ENCODE results near the gene ARHGAP19.

Gene ARHGAP19

DNA sequence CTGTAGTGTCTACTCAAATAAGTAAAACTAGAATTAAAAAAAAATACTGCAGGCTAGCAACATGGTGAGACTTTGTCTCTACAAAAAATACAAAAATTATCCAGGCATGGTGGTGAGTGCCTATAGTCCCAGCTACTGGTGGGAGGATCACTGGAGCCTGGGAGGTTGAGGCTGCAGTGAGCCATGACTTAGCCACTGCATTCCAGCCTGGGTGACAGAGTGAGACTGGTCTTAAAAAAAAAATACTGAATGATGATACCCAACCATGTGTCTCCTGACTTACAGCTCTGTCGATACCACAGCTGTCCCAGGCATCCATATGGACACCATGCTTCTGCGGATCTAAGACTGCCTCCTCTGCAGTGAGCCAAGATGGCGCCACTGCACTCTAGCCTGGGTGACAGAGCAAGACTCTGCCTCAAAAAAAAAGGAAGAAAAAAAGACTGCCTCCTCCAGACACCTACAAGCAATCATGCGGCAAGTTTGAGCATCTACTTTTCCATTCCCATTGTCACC lies 18.7 kb upstream of the ARHGAP19 start:
- H3K4me3 ChIP-seq (ENCODE audit: low read depth, low read length, poor library complexity, severe bottlenecking): no peak overlapping the region
- H3K4me1 ChIP-seq (ENCODE audit: insufficient read depth, low read length, severe bottlenecking): no peaks in the 10 kb centered on the region
- H3K9ac ChIP-seq (ENCODE audit: low read length): no peak overlapping the region

DNA sequence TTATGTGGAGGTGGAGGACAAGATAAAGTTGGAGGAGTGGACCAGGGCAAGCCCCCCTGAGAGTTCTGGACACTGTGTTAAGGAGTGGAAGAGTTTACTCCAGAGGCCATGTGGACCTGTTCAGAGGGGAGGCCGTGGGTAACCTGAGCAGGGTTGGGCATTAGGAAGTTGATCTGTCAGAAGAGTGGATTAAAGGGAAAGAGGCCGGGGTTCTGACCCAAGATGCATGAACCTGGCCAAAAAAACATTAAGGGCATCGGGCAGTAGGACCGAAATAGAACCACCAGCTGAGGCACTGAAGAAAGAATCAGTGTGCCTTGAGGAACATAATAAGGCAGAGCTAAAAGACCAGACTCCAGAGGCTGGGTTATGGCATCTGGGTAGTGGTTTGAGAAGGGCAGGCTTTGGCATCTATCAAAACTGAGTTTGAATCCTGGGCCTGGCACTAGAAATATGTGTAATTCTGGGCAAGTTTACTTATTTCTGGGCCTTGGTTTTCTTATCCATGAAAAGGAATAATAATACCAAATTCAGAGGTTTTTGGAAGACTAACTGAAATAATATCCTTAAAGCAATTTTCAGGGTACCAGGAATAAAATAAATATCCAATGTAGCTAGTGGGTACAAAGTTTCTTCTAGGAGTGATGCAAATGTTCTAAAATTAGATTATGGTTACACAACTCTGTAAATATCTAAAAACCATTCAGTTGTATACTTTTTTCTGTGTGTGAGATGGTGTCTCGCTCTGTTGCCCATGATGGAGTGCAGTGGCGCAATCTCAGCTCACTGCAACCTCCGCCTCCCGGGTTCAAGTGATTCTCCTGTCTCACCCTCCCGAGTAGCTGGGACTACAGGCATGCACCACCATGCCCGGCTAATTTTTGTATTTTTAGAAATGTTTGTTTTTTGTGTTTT lies 15.7 kb upstream of the ARHGAP19 start:
- Histone ChIP-seq H3K4me1 (ENCODE audit: insufficient read depth, low read length, severe bottlenecking) (no peaks in the 10 kb centered on the region), H3K9ac (ENCODE audit: low read length) (no peak overlapping the region), H3K36me3 (ENCODE audit: insufficient read depth, low read length) (no peaks in the 10 kb centered on the region), H4K20me1 (ENCODE audit: insufficient read depth, low read length) (no peaks in the 10 kb centered on the region), H2AFZ (ENCODE audit: low read length) (no peak overlapping the region), H3K9me3 (ENCODE audit: low read length) (no peaks in the 10 kb centered on the region), H3K27me3 (ENCODE audit: insufficient read depth, low read length) (no peaks in the 10 kb centered on the region), H3K27ac (ENCODE audit: low read depth, low read length, poor library complexity, severe bottlenecking) (no peak overlapping the region), H3F3A (ENCODE audit: insufficient read depth, low read length) (no peaks in the 10 kb centered on the region), H3K9me2 (ENCODE audit: low read depth, low read length) (no peaks in the 10 kb centered on the region), H3K79me2 (ENCODE audit: insufficient read depth, low read length) (no peaks in the 10 kb centered on the region), H3K4me3 (ENCODE audit: low read depth, low read length, poor library complexity, severe bottlenecking) (no peak overlapping the region), H3K4me2 (ENCODE audit: low read length) (no peak overlapping the region)
- TF ChIP-seq, protein P1, sequence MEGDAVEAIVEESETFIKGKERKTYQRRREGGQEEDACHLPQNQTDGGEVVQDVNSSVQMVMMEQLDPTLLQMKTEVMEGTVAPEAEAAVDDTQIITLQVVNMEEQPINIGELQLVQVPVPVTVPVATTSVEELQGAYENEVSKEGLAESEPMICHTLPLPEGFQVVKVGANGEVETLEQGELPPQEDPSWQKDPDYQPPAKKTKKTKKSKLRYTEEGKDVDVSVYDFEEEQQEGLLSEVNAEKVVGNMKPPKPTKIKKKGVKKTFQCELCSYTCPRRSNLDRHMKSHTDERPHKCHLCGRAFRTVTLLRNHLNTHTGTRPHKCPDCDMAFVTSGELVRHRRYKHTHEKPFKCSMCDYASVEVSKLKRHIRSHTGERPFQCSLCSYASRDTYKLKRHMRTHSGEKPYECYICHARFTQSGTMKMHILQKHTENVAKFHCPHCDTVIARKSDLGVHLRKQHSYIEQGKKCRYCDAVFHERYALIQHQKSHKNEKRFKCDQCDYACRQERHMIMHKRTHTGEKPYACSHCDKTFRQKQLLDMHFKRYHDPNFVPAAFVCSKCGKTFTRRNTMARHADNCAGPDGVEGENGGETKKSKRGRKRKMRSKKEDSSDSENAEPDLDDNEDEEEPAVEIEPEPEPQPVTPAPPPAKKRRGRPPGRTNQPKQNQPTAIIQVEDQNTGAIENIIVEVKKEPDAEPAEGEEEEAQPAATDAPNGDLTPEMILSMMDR (IDR thresholded peaks at IDR 0.05; ENCODE audit: low read length): no peak
- TF ChIP-seq EZH2 (IDR thresholded peaks at IDR 0.05; ENCODE audit: borderline replicate concordance, low read length): no peak

More for the DNA sequence above, 18.7 kb upstream of the ARHGAP19 start:
- Histone ChIP-seq H3K9me2 (ENCODE audit: low read depth, low read length) (no peaks in the 10 kb centered on the region), H3K9me3 (ENCODE audit: low read length) (no peaks in the 10 kb centered on the region), H3K27ac (ENCODE audit: low read depth, low read length, poor library complexity, severe bottlenecking) (no peak overlapping the region), H2AFZ (ENCODE audit: low read length) (no peak overlapping the region), H3K27me3 (ENCODE audit: insufficient read depth, low read length) (no peaks in the 10 kb centered on the region), H3F3A (ENCODE audit: insufficient read depth, low read length) (no peaks in the 10 kb centered on the region), H3K36me3 (ENCODE audit: insufficient read depth, low read length) (no peaks in the 10 kb centered on the region), H3K79me2 (ENCODE audit: insufficient read depth, low read length) (no peaks in the 10 kb centered on the region), H4K20me1 (ENCODE audit: insufficient read depth, low read length) (no peaks in the 10 kb centered on the region), H3K4me2 (ENCODE audit: low read length) (no peak overlapping the region)
- TF ChIP-seq, protein P1 (IDR thresholded peaks at IDR 0.05; ENCODE audit: low read length): no peak
- TF ChIP-seq EZH2 (IDR thresholded peaks at IDR 0.05; ENCODE audit: borderline replicate concordance, low read length): no peak

DNA sequence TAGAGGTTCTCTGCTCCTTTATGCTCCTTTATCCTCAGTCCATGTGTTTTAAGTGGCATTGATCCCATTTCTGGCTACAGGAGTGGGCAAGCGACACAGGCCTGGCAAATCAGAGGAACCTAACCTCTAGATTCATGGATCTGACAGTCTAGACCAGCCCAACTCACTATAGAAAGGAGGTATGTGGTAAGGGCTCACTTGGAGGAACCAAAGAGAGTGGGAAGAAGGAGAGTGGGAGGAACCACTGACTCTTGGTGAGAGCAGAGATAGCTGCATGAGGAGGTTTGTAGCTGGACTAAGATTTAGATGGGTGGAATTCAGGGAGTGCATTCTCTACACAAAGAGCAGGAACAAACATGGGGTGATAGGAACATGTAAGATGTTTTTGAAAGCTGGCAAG lies 15.0 kb upstream of the ARHGAP19 start:
- H3K9me2 ChIP-seq (ENCODE audit: low read depth, low read length): no peaks in the 10 kb centered on the region
- no peaks in the 10 kb centered on the region for H3K4me1 ChIP-seq (ENCODE audit: insufficient read depth, low read length, severe bottlenecking)

More for the DNA sequence above, 15.0 kb upstream of the ARHGAP19 start:
- TF ChIP-seq EZH2 (IDR thresholded peaks at IDR 0.05; ENCODE audit: borderline replicate concordance, low read length): no peak
- TF ChIP-seq, protein P1 (IDR thresholded peaks at IDR 0.05; ENCODE audit: low read length): no peak
- Histone ChIP-seq H3K36me3 (ENCODE audit: insufficient read depth, low read length) (no peaks in the 10 kb centered on the region), H3K4me2 (ENCODE audit: low read length) (no peak overlapping the region), H3K27ac (ENCODE audit: low read depth, low read length, poor library complexity, severe bottlenecking) (no peak overlapping the region), H3K4me3 (ENCODE audit: low read depth, low read length, poor library complexity, severe bottlenecking) (no peak overlapping the region), H2AFZ (ENCODE audit: low read length) (no peak overlapping the region), H4K20me1 (ENCODE audit: insufficient read depth, low read length) (no peaks in the 10 kb centered on the region), H3K9me3 (ENCODE audit: low read length) (no peaks in the 10 kb centered on the region), H3F3A (ENCODE audit: insufficient read depth, low read length) (no peaks in the 10 kb centered on the region), H3K9ac (ENCODE audit: low read length) (no peak overlapping the region), H3K27me3 (ENCODE audit: insufficient read depth, low read length) (no peaks in the 10 kb centered on the region), H3K79me2 (ENCODE audit: insufficient read depth, low read length) (no peaks in the 10 kb centered on the region)
